ENCODE results near the gene MEX3B.

MEX3B gene

GRCh38 chr15:82045179-82045891, 483 bp downstream of the MEX3B start (continued):
- TF ChIP-seq, protein P1, sequence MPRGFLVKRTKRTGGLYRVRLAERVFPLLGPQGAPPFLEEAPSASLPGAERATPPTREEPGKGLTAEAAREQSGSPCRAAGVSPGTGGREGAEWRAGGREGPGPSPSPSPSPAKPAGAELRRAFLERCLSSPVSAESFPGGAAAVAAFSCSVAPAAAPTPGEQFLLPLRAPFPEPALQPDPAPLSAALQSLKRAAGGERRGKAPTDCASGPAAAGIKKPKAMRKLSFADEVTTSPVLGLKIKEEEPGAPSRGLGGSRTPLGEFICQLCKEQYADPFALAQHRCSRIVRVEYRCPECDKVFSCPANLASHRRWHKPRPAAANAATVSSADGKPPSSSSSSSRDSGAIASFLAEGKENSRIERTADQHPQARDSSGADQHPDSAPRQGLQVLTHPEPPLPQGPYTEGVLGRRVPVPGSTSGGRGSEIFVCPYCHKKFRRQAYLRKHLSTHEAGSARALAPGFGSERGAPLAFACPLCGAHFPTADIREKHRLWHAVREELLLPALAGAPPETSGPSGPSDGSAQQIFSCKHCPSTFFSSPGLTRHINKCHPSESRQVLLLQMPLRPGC (tag by site-specific recombination; IDR thresholded peaks at IDR 0.05): no peak
- no peak for TF ChIP-seq ZNF792 (tag by site-specific recombination; IDR thresholded peaks at IDR 0.05)
- TF ChIP-seq ZNF138 (tag by site-specific recombination; IDR thresholded peaks at IDR 0.05; ENCODE audit: borderline replicate concordance): no peak
- TF ChIP-seq ZNF221 (tag by site-specific recombination; IDR thresholded peaks at IDR 0.05; ENCODE audit: borderline replicate concordance): no peak
- TF ChIP-seq SALL2 (tag by site-specific recombination; IDR thresholded peaks at IDR 0.05; ENCODE audit: borderline replicate concordance): no peak
- peak; percentile 30; the same call in 1 of the 2 replicates for TF ChIP-seq ZBTB10 (tag by site-specific recombination; IDR thresholded peaks at IDR 0.05)
- no peak for TF ChIP-seq ZNF548 (tag by site-specific recombination; IDR thresholded peaks at IDR 0.05)
- no peak for TF ChIP-seq ZNF843 (tag by site-specific recombination; IDR thresholded peaks at IDR 0.05)
- peak; percentile 21; the same call in 1 of the 2 replicates for TF ChIP-seq ZXDB (tag by site-specific recombination; IDR thresholded peaks at IDR 0.05)
- peak; percentile 5; the same call in 1 of the 2 replicates for TF ChIP-seq REPIN1 (tag by site-specific recombination; IDR thresholded peaks at IDR 0.05; ENCODE audit: low read depth)
- no peak for TF ChIP-seq ZNF16 (tag by site-specific recombination; IDR thresholded peaks at IDR 0.05; ENCODE audit: low read depth)
- TF ChIP-seq ZNF175 (tag by site-specific recombination; IDR thresholded peaks at IDR 0.05): no peak
- no peak for TF ChIP-seq ZNF549 (tag by site-specific recombination; IDR thresholded peaks at IDR 0.05)
- TF ChIP-seq ZIC2 (tag by site-specific recombination; IDR thresholded peaks at IDR 0.05): peak; percentile 40; the same call in 1 of the 2 replicates
- peak; percentile 21; the same call in 1 of the 2 replicates for TF ChIP-seq ZNF2 (tag by site-specific recombination; IDR thresholded peaks at IDR 0.05)
- no peak for TF ChIP-seq ZNF426 (tag by site-specific recombination; IDR thresholded peaks at IDR 0.05)
- TF ChIP-seq ZNF658 (tag by site-specific recombination; IDR thresholded peaks at IDR 0.05): no peak
- TF ChIP-seq KLF8 (tag by site-specific recombination; IDR thresholded peaks at IDR 0.05): 0 out of 2 replicates have a peak, but pooled peaks have one; percentile 57
- TF ChIP-seq, protein P2, sequence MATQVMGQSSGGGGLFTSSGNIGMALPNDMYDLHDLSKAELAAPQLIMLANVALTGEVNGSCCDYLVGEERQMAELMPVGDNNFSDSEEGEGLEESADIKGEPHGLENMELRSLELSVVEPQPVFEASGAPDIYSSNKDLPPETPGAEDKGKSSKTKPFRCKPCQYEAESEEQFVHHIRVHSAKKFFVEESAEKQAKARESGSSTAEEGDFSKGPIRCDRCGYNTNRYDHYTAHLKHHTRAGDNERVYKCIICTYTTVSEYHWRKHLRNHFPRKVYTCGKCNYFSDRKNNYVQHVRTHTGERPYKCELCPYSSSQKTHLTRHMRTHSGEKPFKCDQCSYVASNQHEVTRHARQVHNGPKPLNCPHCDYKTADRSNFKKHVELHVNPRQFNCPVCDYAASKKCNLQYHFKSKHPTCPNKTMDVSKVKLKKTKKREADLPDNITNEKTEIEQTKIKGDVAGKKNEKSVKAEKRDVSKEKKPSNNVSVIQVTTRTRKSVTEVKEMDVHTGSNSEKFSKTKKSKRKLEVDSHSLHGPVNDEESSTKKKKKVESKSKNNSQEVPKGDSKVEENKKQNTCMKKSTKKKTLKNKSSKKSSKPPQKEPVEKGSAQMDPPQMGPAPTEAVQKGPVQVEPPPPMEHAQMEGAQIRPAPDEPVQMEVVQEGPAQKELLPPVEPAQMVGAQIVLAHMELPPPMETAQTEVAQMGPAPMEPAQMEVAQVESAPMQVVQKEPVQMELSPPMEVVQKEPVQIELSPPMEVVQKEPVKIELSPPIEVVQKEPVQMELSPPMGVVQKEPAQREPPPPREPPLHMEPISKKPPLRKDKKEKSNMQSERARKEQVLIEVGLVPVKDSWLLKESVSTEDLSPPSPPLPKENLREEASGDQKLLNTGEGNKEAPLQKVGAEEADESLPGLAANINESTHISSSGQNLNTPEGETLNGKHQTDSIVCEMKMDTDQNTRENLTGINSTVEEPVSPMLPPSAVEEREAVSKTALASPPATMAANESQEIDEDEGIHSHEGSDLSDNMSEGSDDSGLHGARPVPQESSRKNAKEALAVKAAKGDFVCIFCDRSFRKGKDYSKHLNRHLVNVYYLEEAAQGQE (tag by site-specific recombination; IDR thresholded peaks at IDR 0.05): peak; percentile 72
- TF ChIP-seq ZFP37 (tag by site-specific recombination; IDR thresholded peaks at IDR 0.05): 0 out of 2 replicates have a peak, but pooled peaks have one; percentile 33
- TF ChIP-seq ZNF341 (tag by site-specific recombination; IDR thresholded peaks at IDR 0.05; ENCODE audit: low read depth): peak; percentile 98
- no peak for TF ChIP-seq ZNF530 (tag by site-specific recombination; IDR thresholded peaks at IDR 0.05; ENCODE audit: low read depth)
- TF ChIP-seq ZNF423 (tag by site-specific recombination; IDR thresholded peaks at IDR 0.05): no peak
- no peak for TF ChIP-seq SETDB1 (IDR thresholded peaks at IDR 0.05; ENCODE audit: insufficient read length, low read length)
- no peak for TF ChIP-seq SP3 (tag by site-specific recombination; IDR thresholded peaks at IDR 0.05)
- TF ChIP-seq, protein P3, sequence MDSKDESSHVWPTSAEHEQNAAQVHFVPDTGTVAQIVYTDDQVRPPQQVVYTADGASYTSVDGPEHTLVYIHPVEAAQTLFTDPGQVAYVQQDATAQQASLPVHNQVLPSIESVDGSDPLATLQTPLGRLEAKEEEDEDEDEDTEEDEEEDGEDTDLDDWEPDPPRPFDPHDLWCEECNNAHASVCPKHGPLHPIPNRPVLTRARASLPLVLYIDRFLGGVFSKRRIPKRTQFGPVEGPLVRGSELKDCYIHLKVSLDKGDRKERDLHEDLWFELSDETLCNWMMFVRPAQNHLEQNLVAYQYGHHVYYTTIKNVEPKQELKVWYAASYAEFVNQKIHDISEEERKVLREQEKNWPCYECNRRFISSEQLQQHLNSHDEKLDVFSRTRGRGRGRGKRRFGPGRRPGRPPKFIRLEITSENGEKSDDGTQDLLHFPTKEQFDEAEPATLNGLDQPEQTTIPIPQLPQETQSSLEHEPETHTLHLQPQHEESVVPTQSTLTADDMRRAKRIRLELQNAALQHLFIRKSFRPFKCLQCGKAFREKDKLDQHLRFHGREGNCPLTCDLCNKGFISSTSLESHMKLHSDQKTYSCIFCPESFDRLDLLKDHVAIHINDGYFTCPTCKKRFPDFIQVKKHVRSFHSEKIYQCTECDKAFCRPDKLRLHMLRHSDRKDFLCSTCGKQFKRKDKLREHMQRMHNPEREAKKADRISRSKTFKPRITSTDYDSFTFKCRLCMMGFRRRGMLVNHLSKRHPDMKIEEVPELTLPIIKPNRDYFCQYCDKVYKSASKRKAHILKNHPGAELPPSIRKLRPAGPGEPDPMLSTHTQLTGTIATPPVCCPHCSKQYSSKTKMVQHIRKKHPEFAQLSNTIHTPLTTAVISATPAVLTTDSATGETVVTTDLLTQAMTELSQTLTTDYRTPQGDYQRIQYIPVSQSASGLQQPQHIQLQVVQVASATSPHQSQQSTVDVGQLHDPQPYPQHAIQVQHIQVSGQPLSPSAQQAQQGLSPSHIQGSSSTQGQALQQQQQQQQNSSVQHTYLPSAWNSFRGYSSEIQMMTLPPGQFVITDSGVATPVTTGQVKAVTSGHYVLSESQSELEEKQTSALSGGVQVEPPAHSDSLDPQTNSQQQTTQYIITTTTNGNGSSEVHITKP (tag by site-specific recombination; IDR thresholded peaks at IDR 0.05): no peak
- TF ChIP-seq ZNF560 (tag by site-specific recombination; IDR thresholded peaks at IDR 0.05; ENCODE audit: borderline replicate concordance): no peak

Measured in HEK293 (cell line).